ENCODE data around the gene CAST.
A peak's percentile ranks its signal among the peaks of the same experiment; 100 is the strongest.

The CAST gene

DNA sequence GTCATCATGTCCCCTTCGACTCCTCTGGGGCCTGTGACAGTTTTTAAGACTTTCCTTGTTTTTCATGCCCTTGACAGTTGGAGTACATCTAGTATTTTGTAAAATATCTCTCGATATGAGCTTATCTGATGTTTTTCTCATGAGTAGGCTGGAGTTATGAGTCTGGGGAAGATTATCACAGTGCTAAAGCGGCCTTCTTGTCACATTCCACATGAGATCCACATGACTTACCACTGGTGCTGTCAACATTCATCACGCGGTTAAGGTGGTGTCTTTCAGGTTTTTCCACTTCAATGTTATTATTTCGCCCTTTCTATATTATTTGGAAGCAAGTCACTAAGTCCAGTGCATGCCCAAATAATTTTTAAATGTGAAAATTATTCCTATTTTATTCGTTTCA is 17.1 kb upstream of the CAST start:
- peak; percentile 25 for DNase-seq

DNA sequence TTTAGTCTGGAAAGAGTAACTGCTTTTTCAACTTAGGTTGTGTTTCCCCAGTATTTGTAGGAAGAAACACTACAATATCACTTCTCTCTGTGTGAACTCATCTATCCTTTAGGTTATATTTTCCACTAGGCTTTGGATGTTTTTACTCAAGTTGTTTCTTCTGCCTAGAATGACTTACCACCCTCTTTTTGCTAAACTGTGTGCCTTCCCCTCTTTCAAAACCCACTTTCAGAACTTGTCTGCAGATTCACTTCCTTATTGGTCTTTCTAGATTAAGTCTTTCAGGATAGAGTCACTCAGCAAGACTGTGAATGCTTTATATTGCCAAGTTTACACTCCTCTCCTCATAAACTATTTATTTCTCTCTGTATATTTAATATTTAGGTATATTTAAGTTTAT is 14.2 kb upstream of the CAST start:
- no peak for DNase-seq

DNA sequence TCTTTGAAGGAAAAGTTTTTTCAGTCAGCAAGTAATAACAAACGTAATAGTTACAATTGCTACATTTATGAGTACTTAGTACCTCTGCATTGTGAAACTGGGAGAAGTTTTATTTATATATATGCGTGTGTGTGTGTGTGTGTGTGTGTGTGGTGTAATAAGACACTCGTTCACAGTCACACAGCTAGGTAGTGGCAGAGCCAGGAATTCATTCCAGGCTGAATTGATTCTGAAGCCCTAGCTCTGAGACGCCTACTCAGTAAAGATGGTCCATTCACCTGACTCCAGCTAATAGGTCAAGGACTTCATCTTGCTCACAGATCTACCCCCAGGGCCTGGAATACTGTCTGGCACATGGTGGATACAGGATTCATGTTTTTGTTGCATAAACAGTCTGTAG is 13.6 kb upstream of the CAST start:
- DNase-seq = no peak

DNA sequence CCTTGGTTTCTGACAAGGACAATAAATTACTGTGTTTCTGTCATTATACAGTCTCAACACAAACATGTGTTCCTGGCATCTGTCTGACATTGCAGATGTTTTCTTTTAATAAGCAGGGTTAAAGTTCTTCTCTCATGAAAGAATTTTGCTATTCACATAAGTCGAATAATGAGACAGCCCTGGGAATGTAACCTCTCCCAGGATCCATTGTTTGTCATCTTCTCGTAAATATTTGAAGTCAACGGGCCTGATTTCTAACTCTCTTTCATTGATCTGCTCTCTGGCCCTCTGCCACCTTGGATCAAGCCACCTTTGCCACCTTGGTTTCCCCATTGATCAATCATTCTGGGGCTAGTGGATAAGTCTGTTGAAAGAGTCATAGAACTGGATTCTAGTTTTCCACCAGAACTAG is 12.9 kb upstream of the CAST start:
- DNase-seq = no peak

DNA sequence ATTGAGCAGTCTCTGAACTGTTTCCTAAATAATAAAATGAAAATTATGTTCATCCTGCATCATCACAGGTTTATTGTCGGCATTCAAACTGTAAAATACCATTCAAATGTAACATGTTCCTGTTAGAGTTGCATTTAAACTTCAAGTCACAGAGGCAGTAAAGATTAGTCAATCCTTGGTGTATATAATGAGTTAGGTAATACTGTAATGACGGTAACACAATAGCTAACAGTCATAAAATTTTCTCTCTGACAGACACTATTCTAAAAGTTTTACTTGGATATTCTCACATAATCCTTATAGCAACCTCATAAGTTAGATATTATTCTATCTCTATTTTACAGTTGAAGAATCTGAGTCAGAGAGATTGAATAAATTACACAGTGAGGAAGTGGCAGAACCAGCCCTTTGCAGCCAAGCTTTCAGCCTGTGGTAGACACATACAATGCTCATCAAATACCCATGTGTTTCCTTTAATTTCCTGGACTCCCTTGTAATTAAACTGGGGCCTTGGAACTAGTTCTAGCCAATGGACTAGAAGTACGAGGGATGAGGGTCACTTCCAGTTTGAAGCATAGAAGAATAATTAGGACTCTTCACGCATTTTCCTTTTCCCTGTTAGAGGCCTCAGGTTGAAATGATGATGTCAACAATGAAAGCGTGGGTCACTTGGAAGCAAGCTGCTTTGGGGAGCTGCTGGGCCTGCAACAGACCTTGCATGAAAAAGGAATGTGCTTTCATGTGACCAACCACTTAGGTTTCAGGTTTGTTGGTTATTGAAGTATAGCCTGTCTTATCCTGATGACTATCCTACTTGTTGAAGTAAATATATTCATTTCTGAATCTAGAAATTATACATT is 12.3 kb upstream of the CAST start:
- DNase-seq = no peak

DNA sequence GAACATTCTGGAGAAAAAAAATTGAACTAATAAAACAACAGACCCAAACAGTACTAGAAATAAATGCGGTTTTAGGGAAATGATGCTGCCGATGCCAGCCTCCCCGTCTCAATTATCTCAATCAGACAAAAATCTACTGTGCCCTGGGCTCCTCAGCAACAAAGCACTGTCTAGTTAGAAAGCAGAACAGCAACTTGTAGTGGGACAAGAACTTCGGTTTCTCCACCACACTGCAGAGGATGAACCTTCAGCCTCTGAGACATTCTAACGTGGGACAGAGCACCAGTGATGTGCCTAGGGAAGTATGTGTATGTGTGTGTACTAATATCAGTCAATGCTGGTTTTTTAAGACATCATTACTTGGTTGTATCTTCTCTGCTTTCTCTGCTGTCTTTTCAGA is 11.1 kb upstream of the CAST start:
- DNase-seq = no peak

DNA sequence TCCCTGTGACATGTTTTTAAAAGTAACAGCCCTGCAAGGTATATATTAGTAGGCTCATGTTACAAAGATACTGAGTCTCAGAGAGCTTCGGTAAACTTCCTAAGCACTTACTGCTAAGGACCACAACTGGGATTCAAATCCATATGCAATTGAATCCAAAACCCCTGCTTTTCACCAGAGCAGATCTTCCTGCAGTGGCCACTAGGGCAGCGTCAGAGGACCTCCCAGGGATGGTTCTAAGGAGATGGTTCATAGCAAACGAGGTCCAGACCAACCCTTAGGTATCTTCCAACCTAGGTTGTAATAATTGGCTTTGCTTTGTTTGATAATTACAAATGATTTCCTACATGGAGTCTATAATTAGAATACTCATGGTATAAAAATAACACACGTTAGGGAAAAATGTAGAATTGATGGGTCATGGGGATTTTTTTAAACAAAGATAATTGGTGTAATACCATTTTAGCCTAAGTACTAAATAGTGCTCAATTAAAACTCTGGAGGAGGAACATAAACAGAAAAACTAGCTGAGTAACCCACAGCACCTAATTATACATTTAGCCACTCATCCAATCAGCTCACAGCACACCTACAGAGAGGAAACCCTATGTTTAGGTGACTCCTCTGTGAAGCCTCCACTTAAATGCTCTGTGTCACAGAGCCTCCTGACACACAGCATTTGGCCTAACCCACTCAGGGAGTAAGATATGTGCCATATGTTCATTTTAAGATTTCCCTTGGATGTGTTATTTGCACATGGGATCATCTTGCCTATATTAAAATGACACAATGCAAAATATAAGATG is 10.0 kb upstream of the CAST start:
- no peak for DNase-seq

DNA sequence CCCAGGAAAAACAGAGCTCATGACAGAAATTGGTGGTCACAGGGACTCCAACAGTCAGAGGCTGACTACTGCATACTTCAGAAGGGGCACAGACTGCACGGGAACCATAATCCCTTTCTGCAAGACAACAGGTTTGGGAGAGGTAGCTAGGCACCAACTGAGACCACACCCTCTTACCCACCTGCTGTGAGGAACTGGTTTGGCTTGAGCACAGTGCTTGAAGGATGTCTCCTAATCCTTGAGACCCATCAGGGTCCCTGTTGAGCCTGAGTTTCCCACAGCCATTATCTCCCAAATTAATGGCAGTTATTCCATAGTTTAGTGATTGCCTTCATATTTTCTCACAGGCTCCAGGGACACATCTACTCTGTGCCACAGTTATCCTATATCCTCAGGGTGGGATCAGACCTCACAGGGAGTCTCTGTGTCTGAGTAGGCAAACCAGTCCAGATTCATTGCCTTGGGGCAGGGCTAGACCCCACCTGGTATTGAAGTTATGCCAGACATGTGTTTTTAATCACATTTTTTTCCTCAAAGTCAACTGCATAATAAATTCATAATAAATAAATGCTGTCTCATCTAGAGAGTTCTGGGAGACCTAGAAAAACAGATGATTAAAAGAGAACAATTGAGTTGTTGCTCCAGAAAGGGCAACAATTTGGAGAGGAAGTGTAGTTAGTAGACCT is 9.3 kb upstream of the CAST start:
- no peak for DNase-seq

DNA sequence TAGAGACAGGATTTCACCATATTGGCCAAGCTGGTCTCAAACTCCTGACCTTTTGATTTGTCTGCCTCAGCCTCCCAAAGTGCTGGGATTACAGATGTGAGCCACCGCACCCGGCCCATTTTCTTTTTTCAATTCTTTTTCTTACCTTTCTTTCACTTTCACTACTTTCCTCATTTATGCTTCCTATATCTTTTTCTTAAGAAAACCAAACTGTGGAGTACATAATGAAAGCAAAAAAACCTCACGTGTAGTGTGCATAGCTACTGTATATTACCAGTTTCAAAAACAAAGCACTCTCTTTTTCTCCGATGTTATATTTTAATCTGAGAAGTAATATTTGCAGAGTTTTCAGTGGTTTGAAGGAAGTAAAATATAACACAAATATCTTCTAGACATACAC is 8.0 kb upstream of the CAST start:
- DNase-seq = no peak

DNA sequence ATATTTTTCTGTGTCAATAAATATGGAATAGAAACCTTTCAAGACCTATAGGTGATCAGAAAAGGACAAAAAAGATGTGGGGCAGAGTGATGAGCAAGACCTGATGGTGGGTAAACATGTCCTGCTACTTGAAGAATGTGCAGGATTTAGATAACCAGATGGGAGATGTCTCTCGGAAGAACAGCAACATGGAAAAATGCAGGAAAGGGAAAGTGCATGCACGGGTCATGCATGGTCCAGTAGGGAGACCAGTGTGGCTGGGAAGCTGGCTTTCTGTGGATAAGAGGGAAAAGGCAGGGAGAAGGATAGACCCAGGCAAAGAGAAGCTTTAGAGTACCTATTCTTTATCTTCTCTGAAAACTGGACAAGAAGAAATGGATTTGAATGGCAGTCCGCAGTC is 7.1 kb upstream of the CAST start:
- no peak for DNase-seq

DNA sequence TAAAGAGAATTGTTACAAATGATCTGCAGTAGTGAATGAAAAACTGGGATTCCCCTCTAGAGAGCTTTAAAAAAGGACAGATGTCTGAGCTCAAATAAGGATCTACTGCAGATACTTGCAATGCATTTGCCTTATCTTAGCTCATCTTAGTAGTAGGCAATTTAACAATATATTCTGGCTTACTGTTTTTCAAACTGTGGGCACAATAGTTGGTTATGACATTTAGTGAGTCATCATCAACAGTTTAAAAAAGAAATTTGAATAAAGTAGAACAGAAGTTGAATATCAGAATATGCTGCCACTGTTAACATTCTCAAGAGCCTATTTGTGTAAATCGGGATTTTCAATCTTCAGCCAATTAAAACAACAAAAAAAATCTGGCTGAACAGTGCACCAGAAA is 6.7 kb upstream of the CAST start:
- DNase-seq = no peak

DNA sequence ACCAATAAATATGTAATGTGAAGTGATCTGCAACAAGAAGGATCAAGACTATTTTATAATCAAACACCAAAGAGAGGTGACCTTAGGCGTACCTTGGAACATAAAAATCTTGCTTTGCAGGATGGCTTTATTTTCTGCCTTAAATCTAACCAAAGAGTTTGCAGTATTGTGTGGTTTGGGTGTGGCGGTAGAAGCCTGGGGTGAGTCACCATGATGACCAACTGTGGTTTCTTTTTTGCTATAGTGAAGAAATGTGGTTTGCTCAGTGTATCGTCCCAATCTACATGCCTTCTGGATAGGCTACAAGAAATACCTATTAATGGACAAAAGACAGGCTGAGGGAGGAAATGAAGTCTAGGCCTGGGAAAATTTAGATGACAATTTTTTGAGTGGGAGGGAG is 5.1 kb upstream of the CAST start:
- DNase-seq = peak; percentile 96

DNA sequence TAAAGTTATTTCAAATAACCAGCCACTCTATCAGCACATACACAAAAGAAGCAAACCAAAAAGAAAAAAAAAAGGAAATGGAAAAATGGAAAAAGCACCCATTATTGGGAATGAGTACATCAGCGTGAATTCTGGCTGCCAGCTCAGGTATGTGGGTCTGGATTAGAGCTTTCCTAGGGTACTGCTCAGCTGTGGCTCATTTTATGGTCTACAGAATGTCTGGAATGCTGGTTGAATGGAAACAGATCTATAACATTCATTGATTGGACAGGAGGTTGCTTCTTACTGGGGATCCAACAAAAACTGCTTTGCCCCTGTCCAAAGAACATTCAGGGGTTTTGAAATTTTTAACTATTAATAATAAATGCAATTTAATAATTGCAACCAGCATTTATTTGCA is 3.9 kb upstream of the CAST start:
- DNase-seq = peak; percentile 33

DNA sequence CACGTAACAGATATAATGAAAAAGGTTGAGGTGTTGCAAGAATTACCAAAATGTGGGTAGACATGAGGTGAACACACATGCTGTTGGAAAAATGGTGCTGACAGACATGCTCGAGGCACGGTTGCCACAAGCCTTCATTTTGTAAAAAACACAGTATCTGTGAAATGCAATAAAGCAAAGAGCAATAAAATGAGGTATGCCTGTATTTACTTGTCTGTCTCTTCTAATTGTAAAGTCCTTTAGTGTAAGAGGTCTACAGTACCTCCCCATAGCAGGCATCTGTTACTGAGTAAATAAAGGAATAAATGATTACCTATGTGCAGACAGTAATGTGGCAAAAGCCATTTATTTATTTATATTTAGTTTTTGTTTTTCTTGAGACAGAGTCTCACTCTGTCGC is 3.0 kb upstream of the CAST start:
- DNase-seq = no peak

DNA sequence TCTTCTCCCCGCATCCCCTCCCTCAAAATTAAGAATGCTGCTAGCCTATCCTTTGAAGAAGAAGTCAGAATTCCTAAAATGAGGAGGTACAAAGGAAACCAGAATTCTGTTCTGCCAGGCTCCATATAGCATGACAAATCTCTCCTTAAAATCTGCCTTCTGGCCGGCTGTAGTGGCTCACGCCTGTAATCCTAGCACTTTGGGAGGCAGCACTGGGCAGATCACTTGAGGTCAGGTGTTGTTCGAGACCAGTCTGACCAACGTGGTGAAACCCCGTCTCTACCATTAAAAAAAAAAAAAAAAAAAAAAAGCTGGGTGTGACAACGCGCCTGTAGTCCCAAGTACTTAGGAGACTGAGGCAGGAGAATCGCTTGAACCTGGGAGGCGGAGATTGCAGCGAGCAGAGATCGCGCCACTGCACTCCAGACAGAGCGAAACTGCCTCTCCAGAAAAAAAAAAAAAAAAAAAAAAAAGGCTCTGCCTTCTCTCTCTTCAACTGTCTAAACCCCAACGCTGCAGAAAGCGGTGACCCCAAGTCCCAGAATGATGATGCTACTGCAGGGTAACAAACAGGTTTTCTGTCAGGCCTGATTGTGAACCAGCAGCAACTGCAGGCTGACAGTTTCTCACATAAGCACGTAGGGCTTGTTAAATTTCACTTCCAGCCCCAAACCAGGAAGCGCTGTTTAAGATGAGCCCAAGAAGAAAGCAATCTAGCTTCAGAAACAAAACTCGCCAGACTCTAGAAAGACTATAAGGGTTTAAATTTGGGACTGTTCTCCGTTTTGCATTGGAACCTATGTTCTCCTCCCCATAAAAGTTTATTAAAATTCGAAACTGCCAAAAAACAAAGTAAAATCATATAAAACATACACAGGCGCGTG is 963 bp upstream of the CAST start:
- DNase-seq = peak; percentile 48

DNA sequence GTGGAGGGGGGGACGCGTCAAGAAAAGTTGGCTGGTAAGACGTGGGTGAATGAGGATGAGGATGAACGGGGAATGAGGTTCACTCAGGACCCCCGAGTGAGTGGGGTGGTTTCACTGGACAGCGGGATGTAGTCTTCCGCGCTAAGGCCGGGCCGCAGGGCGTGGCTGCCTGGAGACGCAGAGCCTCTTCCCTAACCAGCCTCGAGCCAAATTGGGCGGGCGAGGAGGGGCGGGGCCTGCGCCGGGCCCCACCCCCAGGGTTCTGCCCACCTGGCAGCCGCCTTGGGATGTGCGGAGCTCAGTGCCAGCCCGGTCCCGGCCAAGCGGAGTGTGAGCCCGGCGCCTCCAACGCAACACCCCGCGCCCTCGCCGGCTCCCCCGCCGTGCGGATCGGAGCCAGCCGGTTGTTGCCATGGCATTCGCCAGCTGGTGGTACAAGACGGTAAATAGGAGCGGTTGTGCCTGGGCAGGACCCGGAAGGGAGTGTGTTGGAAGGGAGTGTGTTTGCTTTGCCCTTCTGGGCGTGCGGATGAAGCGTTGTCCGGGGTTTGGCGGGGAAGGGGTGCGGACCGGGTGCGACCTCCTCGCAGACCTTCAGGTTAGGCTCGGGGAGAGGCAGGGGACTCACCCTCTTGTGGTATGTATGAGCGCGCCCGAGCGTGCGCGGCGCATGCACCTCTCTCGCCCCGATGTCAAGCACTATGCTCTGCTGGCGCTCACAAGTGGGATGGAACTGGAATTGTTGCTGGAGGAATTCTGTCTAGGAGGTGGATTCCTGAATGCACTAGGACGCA is 746 bp downstream of the CAST start:
- DNase-seq = peak; percentile 79

DNA sequence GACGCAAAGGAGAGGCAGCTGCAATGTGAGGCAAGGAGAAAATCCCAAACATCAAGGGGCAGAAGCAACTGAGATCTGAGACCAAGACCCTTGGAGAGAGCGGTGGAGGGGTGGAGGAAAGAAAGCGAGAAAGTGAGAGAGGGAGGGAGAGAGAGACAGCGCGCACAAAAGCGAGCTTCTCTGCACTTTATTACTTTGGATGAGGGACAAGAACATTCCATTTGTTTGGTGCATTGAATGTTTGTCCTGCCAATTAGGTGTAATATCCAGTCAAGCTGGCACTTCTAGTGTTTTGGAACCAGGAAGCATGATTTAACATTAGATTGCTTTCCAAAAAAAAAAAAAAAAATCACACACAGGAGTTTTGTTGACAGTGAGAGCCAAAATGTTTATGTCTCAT is 1.4 kb downstream of the CAST start:
- no peak for DNase-seq

DNA sequence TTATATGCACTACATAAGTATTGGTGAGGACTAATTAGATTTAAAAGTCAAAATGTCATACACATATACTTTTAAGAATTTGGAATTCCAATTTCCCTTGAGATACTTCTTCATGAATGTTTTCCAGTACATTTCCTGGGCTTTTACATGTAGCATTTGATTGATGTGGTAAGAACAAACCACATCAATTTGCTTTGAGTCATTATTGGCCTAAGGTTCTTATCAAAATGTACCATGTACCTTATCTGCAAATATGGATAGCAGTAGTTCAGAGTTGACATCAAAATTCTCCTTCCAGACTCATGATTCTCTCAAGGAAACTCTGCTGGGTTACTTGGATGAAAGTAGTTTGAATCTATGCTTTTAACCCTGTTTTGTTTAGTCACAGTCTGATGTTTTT is 2.5 kb downstream of the CAST start:
- no peak for DNase-seq

DNA sequence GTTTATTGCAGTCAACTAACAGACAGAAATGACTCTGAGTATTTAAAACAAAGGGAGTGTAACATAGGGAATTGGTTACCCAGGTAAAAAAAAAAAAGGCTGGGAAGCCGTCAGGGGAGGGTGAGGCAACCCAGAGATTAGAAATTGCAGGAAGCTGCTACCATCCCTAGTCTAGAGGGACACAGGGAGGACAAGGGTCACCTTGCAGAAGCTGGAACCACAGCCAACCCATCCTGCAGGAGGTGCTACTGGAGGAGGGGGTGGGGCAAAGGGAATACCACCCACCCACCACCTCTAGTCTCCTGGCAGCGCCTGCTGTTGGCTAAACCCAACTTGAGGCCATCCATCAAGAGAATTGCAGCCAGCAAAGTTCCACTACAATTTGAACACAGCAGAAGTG is 6.5 kb downstream of the CAST start:
- no peak for DNase-seq

DNA sequence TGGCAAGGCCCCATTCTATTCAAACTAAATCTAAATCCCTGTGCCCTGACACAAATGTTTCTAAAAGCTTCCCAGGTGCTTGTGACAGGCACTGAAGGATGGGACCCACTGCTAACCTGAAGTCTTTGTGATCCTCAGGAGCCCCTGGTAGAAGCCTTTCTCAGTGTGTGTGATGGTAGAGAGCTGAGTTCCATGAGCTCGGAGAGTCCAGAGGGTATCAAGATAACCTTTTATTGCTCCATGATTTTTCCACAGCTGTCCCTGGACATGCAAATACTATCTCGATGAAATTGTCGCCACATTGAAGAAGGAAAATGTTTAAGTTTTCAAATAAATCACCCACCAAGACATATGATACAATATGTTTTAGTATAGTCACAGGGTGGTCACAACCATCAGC is 7.7 kb downstream of the CAST start:
- DNase-seq = no peak

DNA sequence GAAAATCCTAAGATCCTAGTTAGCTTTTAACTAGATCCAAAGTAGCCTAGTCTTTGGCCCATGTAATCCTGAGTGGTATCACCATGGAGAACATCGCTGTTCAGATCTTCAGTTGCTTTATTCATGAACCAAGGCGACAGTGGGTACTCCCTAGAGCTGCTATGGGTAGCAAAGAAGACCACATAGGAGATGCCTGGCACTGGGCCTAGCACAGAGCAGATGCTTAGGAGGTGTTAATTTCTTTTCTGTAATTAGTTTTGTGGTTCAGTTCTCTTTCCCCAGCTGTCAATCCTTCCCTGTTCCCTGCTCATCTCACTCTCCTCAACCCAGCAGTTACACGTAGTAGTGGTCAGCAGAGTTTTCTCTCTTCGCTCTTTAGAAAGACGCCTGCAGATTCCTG is 9.3 kb downstream of the CAST start:
- no peak for DNase-seq

DNA sequence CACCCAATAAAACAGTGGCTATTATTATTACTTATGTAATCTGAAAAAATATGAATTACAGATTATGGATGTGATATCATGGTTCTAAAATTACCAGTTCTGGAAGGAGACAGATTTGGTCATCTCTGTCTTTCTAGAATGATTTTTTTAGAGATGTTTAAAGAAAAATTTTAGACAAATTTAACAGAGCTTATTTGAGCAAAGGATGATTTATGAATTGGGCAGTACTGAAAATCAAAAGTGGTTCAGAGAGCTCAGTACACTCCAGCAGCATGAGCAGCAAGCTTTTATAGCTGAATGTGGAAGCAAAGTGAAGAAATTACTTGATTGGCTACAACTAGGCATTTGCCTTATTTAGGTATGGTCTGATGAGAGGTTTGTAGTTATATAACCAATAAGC is 11.0 kb downstream of the CAST start:
- no peak for DNase-seq

All from kidney glomerular epithelial cell (primary cell).